ENCODE data around the gene EDAR.

DNA sequence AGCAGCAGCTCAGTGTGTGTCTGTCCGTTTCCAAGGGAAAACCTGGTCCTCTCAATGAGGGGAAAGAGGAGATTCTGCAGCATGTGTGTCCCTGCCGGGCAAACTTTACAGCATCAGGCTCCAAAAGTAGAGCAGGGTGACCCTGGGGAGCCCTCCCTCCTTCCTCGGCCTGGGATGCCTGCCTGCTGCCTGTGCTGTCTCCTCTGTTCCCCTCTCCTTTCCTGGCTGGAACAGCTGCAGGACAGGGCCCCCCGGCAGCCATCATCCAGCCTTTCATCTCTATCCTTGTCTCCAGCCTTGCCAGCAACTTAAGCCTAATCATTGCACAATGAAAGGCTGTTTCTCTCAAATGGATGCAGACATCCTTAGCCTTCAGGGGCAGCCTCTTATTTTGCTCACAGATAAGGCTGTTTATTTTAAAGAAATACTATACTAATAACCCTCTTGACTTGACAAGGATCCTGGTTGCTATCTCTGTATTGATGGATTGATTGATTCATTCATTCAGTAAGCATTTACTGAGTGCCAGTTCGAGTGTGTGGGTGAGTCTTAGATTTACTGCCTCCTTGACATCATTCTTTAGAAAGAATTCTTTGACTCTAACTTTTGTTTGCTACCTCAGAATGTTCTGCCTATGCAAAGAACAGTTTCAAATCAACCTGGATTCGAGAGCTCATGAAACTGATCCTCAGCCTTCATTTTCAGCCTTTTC lies 40.6 kb upstream of the EDAR start:
- TF ChIP-seq GATA3 (IDR thresholded peaks at IDR 0.05; ENCODE audit: low read depth, low read length): no peak
- TF ChIP-seq GATA2 (IDR thresholded peaks at IDR 0.05; ENCODE audit: low read depth, low read length): no peak

All from SH-SY5Y (cell line).